HEK293 (cell line): Measurements from ENCODE around the gene SFR1.

Source experiments
- CTCF ChIP-seq: fragments of 450-650 bp; formaldehyde crosslinking; IDR thresholded peaks from 2 replicates; pipeline ENCODE4 v1.5.1; 2016; ENCODE audit warnings: missing biosample characterization, missing genetic modification characterization
- KLF17 ChIP-seq: fragments of 450-650 bp; formaldehyde crosslinking; IDR thresholded peaks from 2 replicates; pipeline ENCODE4 v1.5.1; 2016; ENCODE audit warnings: missing biosample characterization, missing genetic modification characterization
- ZNF26 ChIP-seq: fragments of 450-650 bp; formaldehyde crosslinking; IDR thresholded peaks from 2 replicates; pipeline ENCODE4 v1.5.1; 2016; ENCODE audit warnings: missing biosample characterization, missing genetic modification characterization
- ZNF521 ChIP-seq: fragments of 450-650 bp; formaldehyde crosslinking; IDR thresholded peaks from 2 replicates; pipeline ENCODE4 v1.5.1; 2017; ENCODE audit warnings: missing biosample characterization, mild to moderate bottlenecking, missing genetic modification characterization
- TF ChIP-seq, protein P1 (sequence below): fragments of 450-650 bp; formaldehyde crosslinking; IDR thresholded peaks from 2 replicates; pipeline ENCODE4 v1.5.1; 2016; ENCODE audit warnings: missing biosample characterization, missing genetic modification characterization

DNA sequence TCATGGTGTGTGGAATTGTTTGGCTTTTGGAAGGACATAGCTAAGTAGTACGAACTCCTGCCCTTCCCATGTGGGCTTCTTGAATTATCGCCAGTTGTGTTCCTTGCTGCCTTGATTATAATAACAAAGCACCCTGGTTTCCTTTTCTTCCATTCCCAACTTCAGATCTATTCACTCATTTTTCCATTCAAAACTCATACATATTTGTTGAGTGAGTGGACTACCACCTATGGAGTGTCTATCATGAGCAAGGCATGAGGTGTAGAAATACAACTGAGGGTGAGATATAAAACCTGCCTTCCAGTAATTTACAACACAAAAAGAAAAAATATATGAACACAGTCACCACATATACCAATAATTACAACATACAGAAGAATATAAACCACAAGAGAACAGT, 31.4 kb upstream of the SFR1 start:
- TF ChIP-seq ZNF521: no peak
- TF ChIP-seq ZNF26: no peak
- no peak for TF ChIP-seq KLF17 (tag by site-specific recombination)
- TF ChIP-seq CTCF (tag by site-specific recombination): no peak
- TF ChIP-seq, protein P1, sequence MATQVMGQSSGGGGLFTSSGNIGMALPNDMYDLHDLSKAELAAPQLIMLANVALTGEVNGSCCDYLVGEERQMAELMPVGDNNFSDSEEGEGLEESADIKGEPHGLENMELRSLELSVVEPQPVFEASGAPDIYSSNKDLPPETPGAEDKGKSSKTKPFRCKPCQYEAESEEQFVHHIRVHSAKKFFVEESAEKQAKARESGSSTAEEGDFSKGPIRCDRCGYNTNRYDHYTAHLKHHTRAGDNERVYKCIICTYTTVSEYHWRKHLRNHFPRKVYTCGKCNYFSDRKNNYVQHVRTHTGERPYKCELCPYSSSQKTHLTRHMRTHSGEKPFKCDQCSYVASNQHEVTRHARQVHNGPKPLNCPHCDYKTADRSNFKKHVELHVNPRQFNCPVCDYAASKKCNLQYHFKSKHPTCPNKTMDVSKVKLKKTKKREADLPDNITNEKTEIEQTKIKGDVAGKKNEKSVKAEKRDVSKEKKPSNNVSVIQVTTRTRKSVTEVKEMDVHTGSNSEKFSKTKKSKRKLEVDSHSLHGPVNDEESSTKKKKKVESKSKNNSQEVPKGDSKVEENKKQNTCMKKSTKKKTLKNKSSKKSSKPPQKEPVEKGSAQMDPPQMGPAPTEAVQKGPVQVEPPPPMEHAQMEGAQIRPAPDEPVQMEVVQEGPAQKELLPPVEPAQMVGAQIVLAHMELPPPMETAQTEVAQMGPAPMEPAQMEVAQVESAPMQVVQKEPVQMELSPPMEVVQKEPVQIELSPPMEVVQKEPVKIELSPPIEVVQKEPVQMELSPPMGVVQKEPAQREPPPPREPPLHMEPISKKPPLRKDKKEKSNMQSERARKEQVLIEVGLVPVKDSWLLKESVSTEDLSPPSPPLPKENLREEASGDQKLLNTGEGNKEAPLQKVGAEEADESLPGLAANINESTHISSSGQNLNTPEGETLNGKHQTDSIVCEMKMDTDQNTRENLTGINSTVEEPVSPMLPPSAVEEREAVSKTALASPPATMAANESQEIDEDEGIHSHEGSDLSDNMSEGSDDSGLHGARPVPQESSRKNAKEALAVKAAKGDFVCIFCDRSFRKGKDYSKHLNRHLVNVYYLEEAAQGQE: no peak
